Mesenchymal stem cell (in vitro differentiated cells and primary cell): ENCODE results near the gene KATNB1.
"Not testable (repeated sequence)": the region's sequence is repeated elsewhere in the genome, so short reads cannot be mapped to it uniquely, and the experiment has no call there.

Source experiments
- DNase-seq: peaks from one replicate; pipeline ENCODE4 v3.0.0-alpha.2; 2013
- H2AFZ ChIP-seq: one replicate; pipeline ENCODE4 v1.6.1; 2013; ENCODE audit warnings: low read depth, mild to moderate bottlenecking, control low read depth, inconsistent platforms, low read length, moderate library complexity
- H2AK5ac ChIP-seq: 2 replicates; pipeline ENCODE4 v1.6.1; 2013; ENCODE audit warnings: low read length, moderate library complexity, mild to moderate bottlenecking, inconsistent platforms; ENCODE audit not compliant: severe bottlenecking
- H2BK120ac ChIP-seq: one replicate; pipeline ENCODE4 v1.6.1; 2013; ENCODE audit warnings: low read depth, mild to moderate bottlenecking, inconsistent platforms, low read length, moderate library complexity
- H2BK12ac ChIP-seq, 2 experiments: one replicate each; pipeline ENCODE4 v1.6.1; 2013; ENCODE audit warnings: inconsistent platforms in 2 of 2, low read length in 2 of 2, mild to moderate bottlenecking in 2 of 2, moderate library complexity in 2 of 2, control low read depth in 1 of 2
- H2BK15ac ChIP-seq: one replicate; pipeline ENCODE4 v1.6.1; 2013; ENCODE audit warnings: mild to moderate bottlenecking, low read depth, inconsistent platforms; ENCODE audit not compliant: poor library complexity, severe bottlenecking
- H2BK5ac ChIP-seq: 2 replicates; pipeline ENCODE4 v1.6.1; 2013; ENCODE audit warnings: low read depth, mild to moderate bottlenecking, low read length, control low read depth, inconsistent platforms; ENCODE audit not compliant: poor library complexity, severe bottlenecking
- H3K14ac ChIP-seq, 2 experiments: one replicate each; pipeline ENCODE4 v1.6.1; 2013; ENCODE audit warnings: inconsistent platforms in 2 of 2, low read length in 2 of 2, control low read depth in 1 of 2, mild to moderate bottlenecking in 1 of 2, moderate library complexity in 1 of 2
- H3K18ac ChIP-seq, 2 experiments: one replicate each; pipeline ENCODE4 v1.6.1; 2013; ENCODE audit warnings: inconsistent platforms in 2 of 2, low read length in 2 of 2, control low read depth in 1 of 2, low read depth in 1 of 2, mild to moderate bottlenecking in 1 of 2
- H3K23ac ChIP-seq, 2 experiments: one replicate each; pipeline ENCODE4 v1.6.1; 2013; ENCODE audit warnings: inconsistent platforms in 2 of 2, low read length in 2 of 2, mild to moderate bottlenecking in 2 of 2, moderate library complexity in 2 of 2, control low read depth in 1 of 2
- H3K27ac ChIP-seq: 2 replicates; pipeline ENCODE4 v1.5.1; 2013; ENCODE audit warnings: mild to moderate bottlenecking, moderate library complexity, low read length, control low read depth, inconsistent platforms; ENCODE audit not compliant: poor library complexity, severe bottlenecking
- H3K27me3 ChIP-seq, 2 experiments: 2 replicates each; pipeline versions ENCODE4 v1.6.1 to v1.7.0; 2013; ENCODE audit warnings: low read length in 2 of 2, mild to moderate bottlenecking in 2 of 2, moderate library complexity in 2 of 2, control low read depth in 1 of 2, inconsistent platforms in 1 of 2; ENCODE audit not compliant: control insufficient read depth in 1 of 2, insufficient read depth in 1 of 2
- H3K36me3 ChIP-seq, 2 experiments: 2 replicates each; pipeline versions ENCODE4 v1.6.1 to v1.7.0; 2013; ENCODE audit warnings: low read length in 2 of 2, control low read depth in 1 of 2, inconsistent platforms in 1 of 2, low read depth in 1 of 2, mild to moderate bottlenecking in 1 of 2; ENCODE audit not compliant: insufficient read depth in 2 of 2, control insufficient read depth in 1 of 2
- H3K4ac ChIP-seq, 2 experiments: one replicate each; pipeline ENCODE4 v1.6.1; 2013; ENCODE audit warnings: inconsistent platforms in 2 of 2, low read length in 2 of 2, mild to moderate bottlenecking in 2 of 2, moderate library complexity in 2 of 2, control low read depth in 1 of 2, low read depth in 1 of 2
- H3K4me1 ChIP-seq: 2 replicates; pipeline ENCODE4 v1.6.1; 2013; ENCODE audit warnings: low read depth, low read length, control low read depth; ENCODE audit not compliant: control insufficient read depth, insufficient read depth
- H3K4me2 ChIP-seq: 2 replicates; pipeline ENCODE4 v1.6.1; 2013; ENCODE audit warnings: low read length, mild to moderate bottlenecking, inconsistent platforms; ENCODE audit not compliant: poor library complexity, severe bottlenecking
- H3K4me3 ChIP-seq, 2 experiments: 2 replicates each; pipeline versions ENCODE4 v1.5.1 to v1.7.0; 2013; ENCODE audit warnings: low read length in 2 of 2, mild to moderate bottlenecking in 2 of 2, control low read depth in 1 of 2, low read depth in 1 of 2; ENCODE audit not compliant: insufficient read depth in 1 of 2
- H3K79me1 ChIP-seq: replicated peaks from 2 replicates; pipeline ENCODE4 v1.6.1; 2013; ENCODE audit warnings: mild to moderate bottlenecking, control low read depth, low read length, inconsistent platforms; ENCODE audit not compliant: poor library complexity, severe bottlenecking
- H3K9ac ChIP-seq: 2 replicates; pipeline ENCODE4 v1.7.0; 2013; ENCODE audit warnings: mild to moderate bottlenecking, low read length, moderate library complexity
- H3K9me3 ChIP-seq: 2 replicates; pipeline ENCODE4 v1.7.0; 2013; ENCODE audit warnings: mild to moderate bottlenecking, low read length; ENCODE audit not compliant: control insufficient read depth
- H4K8ac ChIP-seq: one replicate; pipeline ENCODE4 v1.6.1; 2013; ENCODE audit warnings: inconsistent platforms, mild to moderate bottlenecking, low read length, moderate library complexity
- H4K91ac ChIP-seq: one replicate; pipeline ENCODE4 v1.6.1; 2013; ENCODE audit warnings: mild to moderate bottlenecking, low read length, inconsistent platforms
- WGBS: methylation state at CpG from one replicate; pipeline ENCODE4 v1.1.7; 2013; ENCODE audit warnings: mixed read lengths; 5-methylcytosine and 5-hydroxymethylcytosine counted together

The KATNB1 gene

GRCh38 chr16:57745768-57746167 lies 10.2 kb downstream of the KATNB1 start:
- no peak overlapping the region for H3K23ac ChIP-seq
- no peak overlapping the region for H3K18ac ChIP-seq
- no peak overlapping the region for H2BK120ac ChIP-seq
- H3K9ac ChIP-seq, result no peak overlapping the region
- H3K14ac ChIP-seq, result no peak overlapping the region
- H3K79me1 ChIP-seq, result peaks cover 3% of the 10 kb centered on the region
- H2BK15ac ChIP-seq, result no peak overlapping the region
- H3K4me3 ChIP-seq, result no peak overlapping the region
- H3K4me2 ChIP-seq, result no peak overlapping the region
- H3K9me3 ChIP-seq, result no peaks in the 10 kb centered on the region
- H3K4me1 ChIP-seq, result no peaks in the 10 kb centered on the region
- H2BK5ac ChIP-seq, result no peak overlapping the region
- no peaks in the 10 kb centered on the region for H3K27me3 ChIP-seq
- no peak for DNase-seq
- H4K91ac ChIP-seq, result no peak overlapping the region
- no peak overlapping the region for H2AK5ac ChIP-seq
- H4K8ac ChIP-seq, result no peak overlapping the region
- no peak overlapping the region for H3K4ac ChIP-seq
- H3K36me3 ChIP-seq, result peaks cover 27 to 51% of the 10 kb centered on the region in 2 experiments
- H3K27ac ChIP-seq, result no peak overlapping the region
- 100% methylated on average over 3 of the region's 3 CpGs for WGBS
- H2AFZ ChIP-seq, result no peak overlapping the region
- no peak overlapping the region for H2BK12ac ChIP-seq

GRCh38 chr16:57746316-57746715 lies 10.7 kb downstream of the KATNB1 start:
- H3K23ac ChIP-seq, H3K18ac ChIP-seq, H3K27me3 ChIP-seq, H2BK120ac ChIP-seq, H3K79me1 ChIP-seq, H3K4me2 ChIP-seq, H2BK5ac ChIP-seq, DNase-seq, H4K8ac ChIP-seq, H4K91ac ChIP-seq, H2AFZ ChIP-seq, H3K9ac ChIP-seq, H2BK15ac ChIP-seq, H3K27ac ChIP-seq, H3K4ac ChIP-seq, H3K4me3 ChIP-seq, H2AK5ac ChIP-seq, H3K14ac ChIP-seq, H3K4me1 ChIP-seq, H3K9me3 ChIP-seq, H2BK12ac ChIP-seq: not testable (repeated sequence)
- WGBS, result 95% methylated on average over 7 of the region's 7 CpGs
- H3K36me3 ChIP-seq, result peaks cover 33 to 55% of the 10 kb centered on the region in 2 experiments

GRCh38 chr16:57747091-57747490 lies 11.5 kb downstream of the KATNB1 start:
- no peak overlapping the region for H4K8ac ChIP-seq
- H4K91ac ChIP-seq, result no peak overlapping the region
- H3K4me2 ChIP-seq, result no peak overlapping the region
- H3K79me1 ChIP-seq, result no peaks in the 10 kb centered on the region
- no peak for DNase-seq
- no peak overlapping the region for H2BK120ac ChIP-seq
- H2BK5ac ChIP-seq, result no peak overlapping the region
- H3K27ac ChIP-seq, result no peak overlapping the region
- H3K36me3 ChIP-seq, result peaks cover 38 to 56% of the 10 kb centered on the region in 2 experiments
- H3K14ac ChIP-seq, result no peak overlapping the region
- H3K4me1 ChIP-seq, result no peaks in the 10 kb centered on the region
- no peak overlapping the region for H3K4me3 ChIP-seq
- H3K23ac ChIP-seq, result no peak overlapping the region
- H2AFZ ChIP-seq, result no peak overlapping the region
- no peak overlapping the region for H3K9ac ChIP-seq
- H2BK15ac ChIP-seq, result no peak overlapping the region
- no peaks in the 10 kb centered on the region for H3K27me3 ChIP-seq
- no peaks in the 10 kb centered on the region for H3K9me3 ChIP-seq
- no peak overlapping the region for H2BK12ac ChIP-seq
- WGBS, result 94% methylated on average over 7 of the region's 7 CpGs
- no peak overlapping the region for H3K4ac ChIP-seq
- no peak overlapping the region for H3K18ac ChIP-seq
- H2AK5ac ChIP-seq, result no peak overlapping the region

GRCh38 chr16:57747496-57747895 lies 11.9 kb downstream of the KATNB1 start:
- Histone ChIP-seq H2BK120ac (no peak overlapping the region), H4K8ac (no peak overlapping the region), H2BK15ac (no peak overlapping the region), H3K23ac (no peak overlapping the region), H3K4me3 (no peak overlapping the region), H3K9ac (no peak overlapping the region), H3K4ac (no peak overlapping the region), H3K4me2 (no peak overlapping the region), H3K79me1 (no peaks in the 10 kb centered on the region), H4K91ac (no peak overlapping the region), H3K9me3 (no peaks in the 10 kb centered on the region), H3K36me3 (peaks cover 36 to 60% of the 10 kb centered on the region in 2 experiments), H2BK12ac (no peak overlapping the region), H3K14ac (no peak overlapping the region), H3K27ac (no peak overlapping the region), H2AK5ac (no peak overlapping the region), H3K4me1 (no peaks in the 10 kb centered on the region), H3K27me3 (no peaks in the 10 kb centered on the region), H2AFZ (no peak overlapping the region), H3K18ac (no peak overlapping the region), H2BK5ac (no peak overlapping the region)
- WGBS, result 95% methylated on average over 12 of the region's 12 CpGs
- no peak for DNase-seq
